Measurements from ENCODE around the gene NDUFV2. TPM values are rescaled to one million over a fixed set of nuclear protein-coding genes. Genes with fewer than 3 reads are reported as not detected.

The NDUFV2 gene
- total and polyA plus RNA-seq, 2 of the 8 experiments (the other 6 are each of a cell fraction or from before 2014, with no cell fraction given): 90.8 to 191 TPM

DNA sequence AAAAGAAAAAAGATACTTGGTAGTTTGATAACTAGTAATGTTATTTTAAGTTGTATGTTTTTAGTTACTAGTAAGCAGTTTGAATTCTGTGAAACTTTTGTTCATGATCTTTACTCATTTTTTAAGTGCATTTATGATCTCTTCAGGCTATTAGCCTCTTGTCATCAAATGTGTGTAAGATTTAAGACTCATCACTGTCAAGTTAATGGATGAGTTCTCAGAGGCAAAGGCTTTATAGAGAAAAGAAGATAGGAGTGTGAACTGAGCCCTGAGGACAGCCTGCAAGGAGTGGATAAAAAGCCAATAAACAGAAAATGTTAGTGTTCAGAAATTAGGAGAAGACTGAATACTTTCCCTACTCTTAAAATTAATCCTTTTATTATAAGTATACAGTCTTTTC is 13.5 kb downstream of the NDUFV2 start:
- Histone ChIP-seq H3K9ac (replicated peaks in 1 of 4; ENCODE audit: extremely low read depth in 1 of 4, low read depth in 3 of 4, low read length in 3 of 4) (no peak overlapping the region), H4K20me1 (replicated peaks in 1 of 2; ENCODE audit: control insufficient read depth in 1 of 2, insufficient read depth in 2 of 2, low read length in 2 of 2) (peaks cover 8 to 13% of the 10 kb centered on the region in 2 experiments), H3K14ac (ENCODE audit: insufficient read length) (no peak overlapping the region), H3K36me3 (ENCODE audit: control insufficient read depth in 2 of 4, insufficient read depth in 4 of 4, low read length in 3 of 4) (peaks cover 0 to 43% (median 12%) of the 10 kb centered on the region in 4 experiments; a peak in 6 of 8 replicates), H2BK5ac (ENCODE audit: low read depth, low read length) (no peak overlapping the region), H3K18ac (ENCODE audit: extremely low read depth, low read length) (no peak overlapping the region), H2BK15ac (ENCODE audit: low read length) (no peak overlapping the region), H3K4me2 (ENCODE audit: insufficient read depth in 1 of 2, low read depth in 2 of 2, low read length in 2 of 2) (no peak overlapping the region), H3K27ac (ENCODE audit: low read depth, low read length) (no peak overlapping the region), H3K9me3 (ENCODE audit: insufficient read depth in 2 of 2, low read depth in 1 of 2, low read length in 1 of 2) (no peaks in the 10 kb centered on the region), H2BK20ac (ENCODE audit: low read length) (no peak overlapping the region), H3K79me1 (ENCODE audit: low read depth, low read length) (no peaks in the 10 kb centered on the region; the same call in 1 of the 2 replicates), H2AFZ (ENCODE audit: low read length) (no peak overlapping the region), H2BK120ac (replicated peaks; ENCODE audit: low read depth, low read length) (no peak overlapping the region), H3K56ac (replicated peaks; ENCODE audit: insufficient read length, low read depth, low read length) (no peak overlapping the region), H2AK5ac (ENCODE audit: low read depth, low read length) (no peak overlapping the region), H3K4me3 (ENCODE audit: extremely low read depth in 1 of 4, insufficient read depth in 2 of 4, low read depth in 3 of 4, low read length in 4 of 4) (no peak overlapping the region), H3K79me2 (ENCODE audit: control insufficient read depth in 1 of 2, insufficient read depth in 2 of 2, low read length in 2 of 2) (peaks cover 15 to 92% of the 10 kb centered on the region in 2 experiments), H3K23ac (ENCODE audit: insufficient read length) (no peak overlapping the region), H4K8ac (ENCODE audit: extremely low read depth, insufficient read depth, low read length) (no peak overlapping the region), H4K5ac (ENCODE audit: insufficient read length, low read depth, low read length) (no peak overlapping the region), H3K4ac (replicated peaks; ENCODE audit: insufficient read length, low read depth, low read length) (no peak overlapping the region), H3K4me1 (replicated peaks in 1 of 4; ENCODE audit: control insufficient read depth in 3 of 4, insufficient read depth in 4 of 4, low read length in 3 of 4) (peaks cover 0 to 3% (median 0%) of the 10 kb centered on the region in 4 experiments; a peak in 2 of 7 replicates), H4K91ac (replicated peaks; ENCODE audit: insufficient read length, low read length) (no peak overlapping the region), H2BK12ac (ENCODE audit: low read depth, low read length) (no peak overlapping the region), H3K23me2 (ENCODE audit: low read depth, low read length) (no peaks in the 10 kb centered on the region), H3K27me3 (replicated peaks in 1 of 4; ENCODE audit: control insufficient read depth in 3 of 4, extremely low read depth in 1 of 4, insufficient read depth in 3 of 4, low read length in 3 of 4) (no peaks in the 10 kb centered on the region)
- TF ChIP-seq FOSL1 (IDR thresholded peaks at IDR 0.05; ENCODE audit: insufficient read depth, low read depth, low read length) (no peak), TEAD4 (IDR thresholded peaks at IDR 0.05; ENCODE audit: low read depth, low read length) (no peak), RXRA (IDR thresholded peaks at IDR 0.05; ENCODE audit: insufficient read depth, low read depth, low read length) (no peak), PHF8 (conservative IDR thresholded peaks at IDR 0.05; ENCODE audit: low read depth, low read length) (no peak), CTBP2 (IDR thresholded peaks at IDR 0.05; ENCODE audit: borderline replicate concordance, insufficient read depth, insufficient read length, low read length) (no peak), SRF (IDR thresholded peaks at IDR 0.05; ENCODE audit: low read depth, low read length) (no peak), SIRT6 (IDR thresholded peaks at IDR 0.05; ENCODE audit: low read length) (no peak), CBX8 (IDR thresholded peaks at IDR 0.05; ENCODE audit: borderline replicate concordance, low read depth, low read length) (no peak), POLR2AphosphoS5 (IDR thresholded peaks at IDR 0.05; ENCODE audit: low read depth, low read length) (no peak), CREB1 (IDR thresholded peaks at IDR 0.05) (no peak), TAF1 (IDR thresholded peaks at IDR 0.05; ENCODE audit: low read depth, low read length) (no peak)
- FAIRE-seq: no peak
- no peak for DNase-seq (ENCODE audit: low read depth in 1 of 2, low spot score in 2 of 2)
- ChIA-PET CTCF (ENCODE audit: partially characterized antibody) (interaction anchor here (0.6 kb wide), 1 partner anchor 116 kb away, joined by 3 read pairs; no protein-coding TSS in a partner anchor), POLR2A (ENCODE audit: partially characterized antibody) (interaction anchor here (0.7 to 7.1 kb wide), 4 partner anchors 12 to 125 kb away, joined by 4 to 61 read pairs (median 28); partner anchors contain the start of genes ANKRD12 and NDUFV2)
